Transverse colon (tissue), 4 donors: ENCODE data around the gene KRTAP2-3. TPM values are rescaled to one million over a fixed set of nuclear protein-coding genes. Genes with fewer than 3 reads are reported as not detected.
"Not testable (repeated sequence)": the region's sequence is repeated elsewhere in the genome, so short reads cannot be mapped to it uniquely, and the experiment has no call there.

ENCODE experiments used
- DNase-seq: peaks from one replicate; pipeline ENCODE4 v3.0.0-alpha.2; 2019
- H3K27ac ChIP-seq, 4 donors: fragments of 200-600 bp; sonication (generic); 2 replicates each; pipeline ENCODE4 v1.5.1; 2016 to 2018; ENCODE audit warnings: inconsistent platforms in 4 of 4
- H3K27me3 ChIP-seq: fragments of 200-600 bp; sonication (generic); 2 replicates; pipeline ENCODE4 v1.5.1; 2017; ENCODE audit warnings: inconsistent platforms
- H3K36me3 ChIP-seq, 4 donors: fragments of 200-600 bp; sonication (generic); 2 replicates each; pipeline ENCODE4 v1.5.1; 2017 to 2019; ENCODE audit warnings: inconsistent platforms in 4 of 4
- H3K4me1 ChIP-seq, 4 donors: fragments of 200-600 bp; sonication (generic); 2 replicates each; pipeline ENCODE4 v1.5.1; 2017 to 2020; ENCODE audit warnings: inconsistent platforms in 4 of 4
- H3K4me3 ChIP-seq, 4 donors: fragments of 200-600 bp; sonication (generic); 1 replicate in 1 of 4; 2 replicates in 3 of 4; pipeline versions ENCODE4 v1.5.1 to v1.6.1; 2017 to 2019; ENCODE audit warnings: inconsistent platforms in 4 of 4
- H3K9me3 ChIP-seq, 2 donors: fragments of 200-600 bp; sonication (generic); 2 replicates each; pipeline ENCODE4 v1.5.1; 2017 to 2019; ENCODE audit warnings: inconsistent platforms in 2 of 2
- CTCF ChIP-seq, 5 experiments: fragments of 200-600 bp in 3 of 5; fragments of 450-650 bp in 2 of 5; sonication (generic) in 3 of 5; IDR thresholded peaks; 1 replicate in 2 of 5; 2 replicates in 3 of 5; pipeline ENCODE4 v1.5.1; 2016 to 2017; ENCODE audit warnings: antibody characterized with exemption in 5 of 5, inconsistent platforms in 3 of 5, mild to moderate bottlenecking in 2 of 5, moderate library complexity in 1 of 5
- EP300 ChIP-seq: sonication (generic); formaldehyde crosslinking; IDR thresholded peaks from one replicate; pipeline ENCODE4 v1.6.1; 2017; ENCODE audit warnings: antibody characterized with exemption, low read depth
- POLR2A ChIP-seq: fragments of 450-650 bp; IDR thresholded peaks from one replicate; pipeline ENCODE4 v1.6.1; 2016; ENCODE audit warnings: antibody characterized with exemption, mild to moderate bottlenecking, moderate library complexity
- POLR2AphosphoS5 ChIP-seq, 3 donors: sonication (generic); formaldehyde crosslinking; IDR thresholded peaks; one replicate each; pipeline ENCODE4 v1.6.1; 2016; ENCODE audit warnings: antibody characterized with exemption in 3 of 3
- WGBS, 2 donors: methylation state at CpG; one replicate each; pipeline ENCODE4 v1.1.5; 2018; ENCODE audit warnings: low coverage in 1 of 2; 5-methylcytosine and 5-hydroxymethylcytosine counted together
- in situ Hi-C, 4 donors: fragments of 200-750 bp; cut with MboI; loops; one replicate each; pipeline versions ENCODE4 v1.15.0 to v1.15.1; 2017; ENCODE audit warnings: low sequenced_read_pairs in 3 of 4, low pct_ligation_motif_present in 1 of 4, low pct_unique_long_range_greater_than_20kb in 1 of 4
- intact Hi-C: fragments of 100-400 bp; cut with DNase I; formaldehyde crosslinking; loops from one replicate; pipeline ENCODE4 v1.15.1; 2023; ENCODE audit warnings: low total_unique reads
- total RNA-seq, 4 donors: library from RNA; depleted of rRNA; stranded (reverse); fragments of >200 nt; gene quantifications; one replicate each; pipeline ENCODE4 v1.1.0, GENCODE V29; 2016

KRTAP2-3 gene
- total RNA-seq, 4 donors from 2014 or later: not detected

GRCh38 chr17:41054025-41054424 lies 5.9 kb downstream of the KRTAP2-3 start:
- peaks cover 11% of the 10 kb centered on the region for H3K27me3 ChIP-seq
- no peak overlapping the region for H3K27ac ChIP-seq
- no peaks in the 10 kb centered on the region for H3K9me3 ChIP-seq
- intact Hi-C loops: no loop called here
- no peak for TF ChIP-seq EP300
- TF ChIP-seq POLR2AphosphoS5 (IDR thresholded peaks at IDR 0.05): no peak
- no peak for DNase-seq
- no peak overlapping the region for H3K4me3 ChIP-seq
- 80 to 84% methylated on average over 1 to 4 of the region's 4 CpGs for WGBS, 2 donors
- H3K4me1 ChIP-seq: no peaks in the 10 kb centered on the region
- in situ Hi-C loops: no loop called here
- H3K36me3 ChIP-seq: no peaks in the 10 kb centered on the region

GRCh38 chr17:41052566-41052965 lies 7.3 kb downstream of the KRTAP2-3 start:
- H3K27ac ChIP-seq: no peak overlapping the region
- no peaks in the 10 kb centered on the region for H3K9me3 ChIP-seq
- no peak overlapping the region for H3K4me3 ChIP-seq
- peaks cover 25% of the 10 kb centered on the region for H3K27me3 ChIP-seq
- TF ChIP-seq EP300 (no peak), POLR2AphosphoS5 (IDR thresholded peaks at IDR 0.05) (no peak), POLR2A (no peak), CTCF (IDR thresholded peaks at IDR 0.05) (no peak)
- intact Hi-C loops (no loop called here), in situ Hi-C loops (no loop called here)
- no peaks in the 10 kb centered on the region for H3K36me3 ChIP-seq
- DNase-seq: no peak
- H3K4me1 ChIP-seq: no peaks in the 10 kb centered on the region

- WGBS, 2 donors: 34 to 38% methylated on average over 2 of the region's 2 CpGs
- no peak overlapping the region for H3K27ac ChIP-seq
- no peaks in the 10 kb centered on the region for H3K36me3 ChIP-seq
- TF ChIP-seq POLR2AphosphoS5 (IDR thresholded peaks at IDR 0.05): no peak
- no peak for TF ChIP-seq POLR2A
- no peak for TF ChIP-seq EP300
- no peak for TF ChIP-seq CTCF (IDR thresholded peaks at IDR 0.05)
- peaks cover 40% of the 10 kb centered on the region for H3K27me3 ChIP-seq
- no peaks in the 10 kb centered on the region for H3K9me3 ChIP-seq
- H3K4me3 ChIP-seq: no peak overlapping the region
- intact Hi-C loops: no loop called here
- in situ Hi-C loops: no loop called here
- DNase-seq: no peak
- no peaks in the 10 kb centered on the region for H3K4me1 ChIP-seq
These were observed 10.8 kb downstream of the KRTAP2-3 start for GRCh38 chr17:41049110-41049509.

- H3K27ac ChIP-seq: no peak overlapping the region
- intact Hi-C loops (no loop called here), in situ Hi-C loops (no loop called here)
- H3K36me3 ChIP-seq: no peaks in the 10 kb centered on the region
- H3K4me3 ChIP-seq: no peak overlapping the region
- WGBS, 2 donors: 68 to 78% methylated on average over 4 to 7 of the region's 7 CpGs
- DNase-seq: no peak
- no peaks in the 10 kb centered on the region for H3K4me1 ChIP-seq
- H3K27me3 ChIP-seq: peaks cover 40% of the 10 kb centered on the region
- TF ChIP-seq POLR2A: no peak
- no peak for TF ChIP-seq POLR2AphosphoS5 (IDR thresholded peaks at IDR 0.05)
- TF ChIP-seq EP300: no peak
- no peak for TF ChIP-seq CTCF (IDR thresholded peaks at IDR 0.05)
- H3K9me3 ChIP-seq: peaks cover 0 to 1% of the 10 kb centered on the region in 2 donors
These were observed 11.5 kb downstream of the KRTAP2-3 start for GRCh38 chr17:41048441-41048840.

GRCh38 chr17:41046735-41047465 lies 13.0 kb downstream of the KRTAP2-3 start, which contains the start of gene KRTAP2-1:
TSS of gene KRTAP2-1 (minus strand) at chr17:41047316. CDS start at chr17:41047267, 49 bp downstream.
- DNase-seq, H3K4me3 ChIP-seq, H3K9me3 ChIP-seq, in situ Hi-C loops, H3K4me1 ChIP-seq, H3K36me3 ChIP-seq, H3K27ac ChIP-seq, intact Hi-C loops: not testable (repeated sequence)
- peaks cover 40% of the 10 kb centered on the region for H3K27me3 ChIP-seq
- 77% methylated on average over 8 of the region's 33 CpGs; no CpG with 5 or more reads in 1 of the 2 donors for WGBS, 2 donors
